HL-60 (cell line): ENCODE results near the gene STOML2.

Experiments
- GABPA ChIP-seq: IDR thresholded peaks from 2 replicates; pipeline ENCODE4 v1.6.1; 2012; ENCODE audit warnings: low read depth
- POLR2AphosphoS5 ChIP-seq: IDR thresholded peaks from 2 replicates; pipeline ENCODE4 v1.6.1; 2012; ENCODE audit warnings: low read depth
- TF ChIP-seq, protein P1 (sequence below): IDR thresholded peaks from one replicate; pipeline ENCODE4 v1.5.1; 2011; ENCODE audit warnings: low read length, control low read depth, inconsistent platforms; ENCODE audit not compliant: insufficient read depth
- TF ChIP-seq, protein P2 (sequence below): IDR thresholded peaks from 2 replicates; pipeline ENCODE4 v1.6.1; 2012; ENCODE audit warnings: low read depth; ENCODE audit not compliant: insufficient replicate concordance

DNA sequence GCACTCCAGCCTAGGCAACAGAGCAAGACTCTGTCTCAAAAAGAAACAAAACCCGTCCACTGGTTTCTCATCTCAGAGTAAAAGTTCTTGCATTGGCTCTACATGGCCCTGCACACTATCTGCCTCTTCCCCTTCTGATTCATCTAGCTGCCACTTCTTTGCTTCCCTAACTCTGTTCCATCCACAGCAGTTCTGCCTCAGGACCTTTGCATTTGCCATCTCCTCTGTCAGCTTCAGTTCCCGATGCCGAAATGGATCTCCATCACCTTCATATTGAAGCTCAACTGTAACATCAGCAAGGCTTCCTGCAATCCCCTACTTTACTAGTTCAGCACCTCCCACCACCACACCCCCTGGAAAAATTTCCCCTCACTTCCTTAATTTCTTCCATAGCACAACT is 5.4 kb downstream of the STOML2 start:
- TF ChIP-seq, protein P1, sequence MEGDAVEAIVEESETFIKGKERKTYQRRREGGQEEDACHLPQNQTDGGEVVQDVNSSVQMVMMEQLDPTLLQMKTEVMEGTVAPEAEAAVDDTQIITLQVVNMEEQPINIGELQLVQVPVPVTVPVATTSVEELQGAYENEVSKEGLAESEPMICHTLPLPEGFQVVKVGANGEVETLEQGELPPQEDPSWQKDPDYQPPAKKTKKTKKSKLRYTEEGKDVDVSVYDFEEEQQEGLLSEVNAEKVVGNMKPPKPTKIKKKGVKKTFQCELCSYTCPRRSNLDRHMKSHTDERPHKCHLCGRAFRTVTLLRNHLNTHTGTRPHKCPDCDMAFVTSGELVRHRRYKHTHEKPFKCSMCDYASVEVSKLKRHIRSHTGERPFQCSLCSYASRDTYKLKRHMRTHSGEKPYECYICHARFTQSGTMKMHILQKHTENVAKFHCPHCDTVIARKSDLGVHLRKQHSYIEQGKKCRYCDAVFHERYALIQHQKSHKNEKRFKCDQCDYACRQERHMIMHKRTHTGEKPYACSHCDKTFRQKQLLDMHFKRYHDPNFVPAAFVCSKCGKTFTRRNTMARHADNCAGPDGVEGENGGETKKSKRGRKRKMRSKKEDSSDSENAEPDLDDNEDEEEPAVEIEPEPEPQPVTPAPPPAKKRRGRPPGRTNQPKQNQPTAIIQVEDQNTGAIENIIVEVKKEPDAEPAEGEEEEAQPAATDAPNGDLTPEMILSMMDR, result no peak
- TF ChIP-seq, protein P2, sequence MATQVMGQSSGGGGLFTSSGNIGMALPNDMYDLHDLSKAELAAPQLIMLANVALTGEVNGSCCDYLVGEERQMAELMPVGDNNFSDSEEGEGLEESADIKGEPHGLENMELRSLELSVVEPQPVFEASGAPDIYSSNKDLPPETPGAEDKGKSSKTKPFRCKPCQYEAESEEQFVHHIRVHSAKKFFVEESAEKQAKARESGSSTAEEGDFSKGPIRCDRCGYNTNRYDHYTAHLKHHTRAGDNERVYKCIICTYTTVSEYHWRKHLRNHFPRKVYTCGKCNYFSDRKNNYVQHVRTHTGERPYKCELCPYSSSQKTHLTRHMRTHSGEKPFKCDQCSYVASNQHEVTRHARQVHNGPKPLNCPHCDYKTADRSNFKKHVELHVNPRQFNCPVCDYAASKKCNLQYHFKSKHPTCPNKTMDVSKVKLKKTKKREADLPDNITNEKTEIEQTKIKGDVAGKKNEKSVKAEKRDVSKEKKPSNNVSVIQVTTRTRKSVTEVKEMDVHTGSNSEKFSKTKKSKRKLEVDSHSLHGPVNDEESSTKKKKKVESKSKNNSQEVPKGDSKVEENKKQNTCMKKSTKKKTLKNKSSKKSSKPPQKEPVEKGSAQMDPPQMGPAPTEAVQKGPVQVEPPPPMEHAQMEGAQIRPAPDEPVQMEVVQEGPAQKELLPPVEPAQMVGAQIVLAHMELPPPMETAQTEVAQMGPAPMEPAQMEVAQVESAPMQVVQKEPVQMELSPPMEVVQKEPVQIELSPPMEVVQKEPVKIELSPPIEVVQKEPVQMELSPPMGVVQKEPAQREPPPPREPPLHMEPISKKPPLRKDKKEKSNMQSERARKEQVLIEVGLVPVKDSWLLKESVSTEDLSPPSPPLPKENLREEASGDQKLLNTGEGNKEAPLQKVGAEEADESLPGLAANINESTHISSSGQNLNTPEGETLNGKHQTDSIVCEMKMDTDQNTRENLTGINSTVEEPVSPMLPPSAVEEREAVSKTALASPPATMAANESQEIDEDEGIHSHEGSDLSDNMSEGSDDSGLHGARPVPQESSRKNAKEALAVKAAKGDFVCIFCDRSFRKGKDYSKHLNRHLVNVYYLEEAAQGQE, result no peak
- TF ChIP-seq POLR2AphosphoS5, result no peak
- TF ChIP-seq GABPA, result no peak
